H1 (cell line): ENCODE data around the gene PSMD3. TPM values are rescaled to one million over a fixed set of nuclear protein-coding genes. Genes with fewer than 3 reads are reported as not detected.
A peak's percentile ranks its signal among the peaks of the same experiment; 100 is the strongest.

ENCODE experiments used
- BCL11A ChIP-seq, 2 experiments: IDR thresholded peaks; one replicate each; pipeline ENCODE4 v1.6.1; 2011; ENCODE audit warnings: low read depth in 2 of 2, low read length in 2 of 2, mild to moderate bottlenecking in 2 of 2
- CBX5 ChIP-seq: fragments of 300-800, 300-1000 bp; sonication (generic); IDR thresholded peaks from 2 replicates; pipeline ENCODE4 v1.7.1; 2016; ENCODE audit warnings: antibody characterized with exemption, low read length, low read depth
- CEBPB ChIP-seq: IDR thresholded peaks from 2 replicates; pipeline ENCODE4 v1.6.1; 2012; ENCODE audit warnings: low read depth, low read length
- CREB1 ChIP-seq: IDR thresholded peaks from 2 replicates; pipeline ENCODE4 v1.6.1; 2012; ENCODE audit warnings: inconsistent platforms
- CTBP2 ChIP-seq: IDR thresholded peaks from 2 replicates; pipeline ENCODE4 v1.7.0; 2011; ENCODE audit warnings: borderline replicate concordance, mild to moderate bottlenecking, moderate library complexity, mixed read lengths, low read length; ENCODE audit not compliant: insufficient read depth, insufficient read length
- E2F6 ChIP-seq: IDR thresholded peaks from 2 replicates; pipeline ENCODE4 v1.6.1; 2012; ENCODE audit warnings: inconsistent platforms
- EGR1 ChIP-seq: IDR thresholded peaks from 2 replicates; pipeline ENCODE4 v1.6.1; 2011; ENCODE audit warnings: low read depth, low read length, borderline replicate concordance
- EP300 ChIP-seq, 2 experiments: IDR thresholded peaks; 1 replicate in 1 of 2; 2 replicates in 1 of 2; pipeline ENCODE4 v1.6.1; 2011 to 2012; ENCODE audit warnings: low read depth in 2 of 2, low read length in 2 of 2, mild to moderate bottlenecking in 2 of 2, borderline replicate concordance in 1 of 2, inconsistent platforms in 1 of 2, moderate library complexity in 1 of 2
- FOSL1 ChIP-seq: IDR thresholded peaks from 2 replicates; pipeline ENCODE4 v1.6.1; 2011; ENCODE audit warnings: mild to moderate bottlenecking, low read depth, low read length, moderate library complexity; ENCODE audit not compliant: insufficient read depth
- GABPA ChIP-seq: IDR thresholded peaks from 2 replicates; pipeline ENCODE4 v1.6.1; 2011; ENCODE audit warnings: mild to moderate bottlenecking, low read length, moderate library complexity, borderline replicate concordance; ENCODE audit not compliant: insufficient read depth
- MAFK ChIP-seq: IDR thresholded peaks from 2 replicates; pipeline ENCODE4 v1.6.1; 2012; ENCODE audit warnings: low read depth, mild to moderate bottlenecking, improper control_type of control experiment, low read length
- MAX ChIP-seq: IDR thresholded peaks from 2 replicates; pipeline ENCODE4 v1.6.1; 2012; ENCODE audit warnings: inconsistent platforms
- RBBP5 ChIP-seq: IDR thresholded peaks from 2 replicates; pipeline ENCODE4 v1.7.1; 2012; ENCODE audit warnings: low read depth, mild to moderate bottlenecking, inconsistent platforms, low read length, moderate library complexity, borderline replicate concordance
- RNF2 ChIP-seq: fragments of 200-900, 300-1000 bp; sonication (generic); IDR thresholded peaks from 2 replicates; pipeline ENCODE4 v1.7.1; 2016; ENCODE audit warnings: borderline replicate concordance, low read depth, mild to moderate bottlenecking, antibody characterized with exemption, low read length; ENCODE audit not compliant: poor library complexity, severe bottlenecking; ENCODE audit errors: missing control alignments
- SIX5 ChIP-seq: IDR thresholded peaks from 2 replicates; pipeline ENCODE4 v1.6.1; 2011; ENCODE audit warnings: mild to moderate bottlenecking, low read depth, low read length
- SP1 ChIP-seq: IDR thresholded peaks from 2 replicates; pipeline ENCODE4 v1.6.1; 2011; ENCODE audit warnings: low read depth, low read length
- SP2 ChIP-seq: IDR thresholded peaks from 2 replicates; pipeline ENCODE4 v1.6.1; 2012; ENCODE audit warnings: mild to moderate bottlenecking, low read length, inconsistent platforms
- TAF1 ChIP-seq: IDR thresholded peaks from 2 replicates; pipeline ENCODE4 v1.6.1; 2011; ENCODE audit warnings: mild to moderate bottlenecking, low read depth, low read length
- TEAD4 ChIP-seq: IDR thresholded peaks from 2 replicates; pipeline ENCODE4 v1.6.1; 2012; ENCODE audit warnings: low read depth, low read length, inconsistent platforms, mixed read lengths
- USF2 ChIP-seq: IDR thresholded peaks from 2 replicates; pipeline ENCODE4 v1.6.1; 2011; ENCODE audit warnings: low read length, improper control_type of control experiment
- YY1 ChIP-seq: IDR thresholded peaks from 2 replicates; pipeline ENCODE4 v1.6.1; 2011; ENCODE audit warnings: low read depth, mild to moderate bottlenecking, low read length
- ZNF274 ChIP-seq: IDR thresholded peaks from 2 replicates; pipeline ENCODE4 v1.7.0; 2012; ENCODE audit warnings: low read length, borderline replicate concordance; ENCODE audit errors: extremely low read depth
- polyA plus RNA-seq, 7 experiments: library from polyadenylated mRNA; depleted of rRNA in 3 of 7; stranded (reverse) in 5 of 7; unstranded in 2 of 7; fragments of >200 nt in 5 of 7; fragments of 200-250 nt in 2 of 7; gene quantifications; 1 replicate in 5 of 7; 2 replicates in 1 of 7; 4 replicates in 1 of 7; pipeline versions ENCODE4 v1.2.1 to v1.2.3, GENCODE V29; 2011 to 2013; ENCODE audit warnings: missing spikeins in 2 of 7, mixed read lengths in 2 of 7
- total RNA-seq: library from RNA; stranded (reverse); fragmentation: NEBNext Ultra II Directional; extraction: Animal tissue kit (Norgen Biotek cat#: 25700); gene quantifications from 2 replicates; pipeline ENCODE4 v1.2.1, GENCODE V29; 2021

Gene PSMD3
- total and polyA plus RNA-seq, 2 of the 8 experiments (the other 6 are each of a cell fraction or from before 2014, with no cell fraction given), result 151 to 198 TPM

GRCh38 chr17:39980351-39981206 is at the start of gene PSMD3 (continued):
- peak; percentile 52; the same call in 1 of the 2 replicates for TF ChIP-seq MAFK
- TF ChIP-seq USF2, result no peak
- peak; percentile 77 for TF ChIP-seq MAX
- peak; percentile 31; the same call in 1 of the 2 replicates for TF ChIP-seq SIX5
- TF ChIP-seq RNF2, result no peak
- no peak for TF ChIP-seq TEAD4
- TF ChIP-seq FOSL1, result no peak
- TF ChIP-seq EP300 (IDR thresholded peaks at IDR 0.05; ENCODE audit: borderline replicate concordance in 1 of 2, low read depth in 2 of 2, low read length in 2 of 2), result peak in 1 of 2 experiments; percentile 91; a peak in 1 of 3 replicates
- no peak for TF ChIP-seq CEBPB
- TF ChIP-seq CREB1, result peak; percentile 95
- no peak for TF ChIP-seq ZNF274
- no peak for TF ChIP-seq BCL11A (IDR thresholded peaks at IDR 0.05; ENCODE audit: low read depth in 2 of 2, low read length in 2 of 2)
- TF ChIP-seq E2F6, result peak; percentile 82
- TF ChIP-seq CTBP2, result no peak
- no peak for TF ChIP-seq SP2
- peak; percentile 88 for TF ChIP-seq SP1
- no peak for TF ChIP-seq GABPA
- peak; percentile 98 for TF ChIP-seq RBBP5
- peak; percentile 86 for TF ChIP-seq EGR1
- no peak for TF ChIP-seq CBX5
- TF ChIP-seq YY1, result peak; percentile 86
- peak; percentile 91 for TF ChIP-seq TAF1
